ENCODE results near the gene PLEKHG2. TPM values are rescaled to one million over a fixed set of nuclear protein-coding genes. Genes with fewer than 3 reads are reported as not detected.

PLEKHG2 gene
- total RNA-seq, 1 experiment from 2014 or later: 62.3 TPM

- TF ChIP-seq MYBL2 (CRISPR knock-in tag; IDR thresholded peaks at IDR 0.05) (no peak), GRHL2 (CRISPR knock-in tag; IDR thresholded peaks at IDR 0.05; ENCODE audit: insufficient replicate concordance, severe bottlenecking) (no peak), GABPB1 (CRISPR knock-in tag; IDR thresholded peaks at IDR 0.05) (peak; percentile 67), ZNF671 (CRISPR knock-in tag; IDR thresholded peaks at IDR 0.05) (peak; percentile 42), NFATC4 (CRISPR knock-in tag; IDR thresholded peaks at IDR 0.05) (peak; percentile 5), ZNF263 (CRISPR knock-in tag; IDR thresholded peaks at IDR 0.05; ENCODE audit: low read depth) (no peak), ZNF425 (CRISPR knock-in tag; conservative IDR thresholded peaks at IDR 0.05) (peak; percentile 51; the same call in 1 of the 2 replicates), OVOL2 (CRISPR knock-in tag; IDR thresholded peaks at IDR 0.05; ENCODE audit: borderline replicate concordance) (no peak), SMAD4 (CRISPR knock-in tag; IDR thresholded peaks at IDR 0.05) (no peak), EMX1 (CRISPR knock-in tag; IDR thresholded peaks at IDR 0.05) (peak; percentile 76; the same call in 1 of the 2 replicates), RORB (CRISPR knock-in tag; IDR thresholded peaks at IDR 0.05) (no peak), FOXK1 (CRISPR knock-in tag; IDR thresholded peaks at IDR 0.05) (no peak), GTF2I (CRISPR knock-in tag; conservative IDR thresholded peaks at IDR 0.05) (no peak), HMGA2 (CRISPR knock-in tag; IDR thresholded peaks at IDR 0.05) (no peak), FOXP1 (CRISPR knock-in tag; IDR thresholded peaks at IDR 0.05; ENCODE audit: borderline replicate concordance) (0 out of 2 replicates have a peak, but pooled peaks have one; percentile 22), NFYB (CRISPR knock-in tag; conservative IDR thresholded peaks at IDR 0.05; ENCODE audit: low read depth) (0 out of 2 replicates have a peak, but pooled peaks have one; percentile 21), CREM (CRISPR knock-in tag; IDR thresholded peaks at IDR 0.05) (no peak), MAX (CRISPR knock-in tag; IDR thresholded peaks at IDR 0.05) (peak; percentile 70)
- TF ChIP-seq, protein P1, sequence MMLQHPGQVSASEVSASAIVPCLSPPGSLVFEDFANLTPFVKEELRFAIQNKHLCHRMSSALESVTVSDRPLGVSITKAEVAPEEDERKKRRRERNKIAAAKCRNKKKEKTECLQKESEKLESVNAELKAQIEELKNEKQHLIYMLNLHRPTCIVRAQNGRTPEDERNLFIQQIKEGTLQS (CRISPR knock-in tag; conservative IDR thresholded peaks at IDR 0.05): 0 out of 2 replicates have a peak, but pooled peaks have one; percentile 20
Measured at GRCh38 chr19:39430675-39431593, 18.5 kb downstream of the PLEKHG2 start (continued).

GRCh38 chr19:39432677-39433025 is 20.2 kb downstream of the PLEKHG2 start:
- TF ChIP-seq, protein P2, sequence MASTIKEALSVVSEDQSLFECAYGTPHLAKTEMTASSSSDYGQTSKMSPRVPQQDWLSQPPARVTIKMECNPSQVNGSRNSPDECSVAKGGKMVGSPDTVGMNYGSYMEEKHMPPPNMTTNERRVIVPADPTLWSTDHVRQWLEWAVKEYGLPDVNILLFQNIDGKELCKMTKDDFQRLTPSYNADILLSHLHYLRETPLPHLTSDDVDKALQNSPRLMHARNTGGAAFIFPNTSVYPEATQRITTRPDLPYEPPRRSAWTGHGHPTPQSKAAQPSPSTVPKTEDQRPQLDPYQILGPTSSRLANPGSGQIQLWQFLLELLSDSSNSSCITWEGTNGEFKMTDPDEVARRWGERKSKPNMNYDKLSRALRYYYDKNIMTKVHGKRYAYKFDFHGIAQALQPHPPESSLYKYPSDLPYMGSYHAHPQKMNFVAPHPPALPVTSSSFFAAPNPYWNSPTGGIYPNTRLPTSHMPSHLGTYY (CRISPR knock-in tag; IDR thresholded peaks at IDR 0.05): peak; percentile 76; the same call in 1 of the 2 replicates
- 0 out of 2 replicates have a peak, but pooled peaks have one; percentile 17 for TF ChIP-seq ZNF416 (CRISPR knock-in tag; IDR thresholded peaks at IDR 0.05)
- TF ChIP-seq RORB (CRISPR knock-in tag; IDR thresholded peaks at IDR 0.05): no peak
- TF ChIP-seq, protein P3, sequence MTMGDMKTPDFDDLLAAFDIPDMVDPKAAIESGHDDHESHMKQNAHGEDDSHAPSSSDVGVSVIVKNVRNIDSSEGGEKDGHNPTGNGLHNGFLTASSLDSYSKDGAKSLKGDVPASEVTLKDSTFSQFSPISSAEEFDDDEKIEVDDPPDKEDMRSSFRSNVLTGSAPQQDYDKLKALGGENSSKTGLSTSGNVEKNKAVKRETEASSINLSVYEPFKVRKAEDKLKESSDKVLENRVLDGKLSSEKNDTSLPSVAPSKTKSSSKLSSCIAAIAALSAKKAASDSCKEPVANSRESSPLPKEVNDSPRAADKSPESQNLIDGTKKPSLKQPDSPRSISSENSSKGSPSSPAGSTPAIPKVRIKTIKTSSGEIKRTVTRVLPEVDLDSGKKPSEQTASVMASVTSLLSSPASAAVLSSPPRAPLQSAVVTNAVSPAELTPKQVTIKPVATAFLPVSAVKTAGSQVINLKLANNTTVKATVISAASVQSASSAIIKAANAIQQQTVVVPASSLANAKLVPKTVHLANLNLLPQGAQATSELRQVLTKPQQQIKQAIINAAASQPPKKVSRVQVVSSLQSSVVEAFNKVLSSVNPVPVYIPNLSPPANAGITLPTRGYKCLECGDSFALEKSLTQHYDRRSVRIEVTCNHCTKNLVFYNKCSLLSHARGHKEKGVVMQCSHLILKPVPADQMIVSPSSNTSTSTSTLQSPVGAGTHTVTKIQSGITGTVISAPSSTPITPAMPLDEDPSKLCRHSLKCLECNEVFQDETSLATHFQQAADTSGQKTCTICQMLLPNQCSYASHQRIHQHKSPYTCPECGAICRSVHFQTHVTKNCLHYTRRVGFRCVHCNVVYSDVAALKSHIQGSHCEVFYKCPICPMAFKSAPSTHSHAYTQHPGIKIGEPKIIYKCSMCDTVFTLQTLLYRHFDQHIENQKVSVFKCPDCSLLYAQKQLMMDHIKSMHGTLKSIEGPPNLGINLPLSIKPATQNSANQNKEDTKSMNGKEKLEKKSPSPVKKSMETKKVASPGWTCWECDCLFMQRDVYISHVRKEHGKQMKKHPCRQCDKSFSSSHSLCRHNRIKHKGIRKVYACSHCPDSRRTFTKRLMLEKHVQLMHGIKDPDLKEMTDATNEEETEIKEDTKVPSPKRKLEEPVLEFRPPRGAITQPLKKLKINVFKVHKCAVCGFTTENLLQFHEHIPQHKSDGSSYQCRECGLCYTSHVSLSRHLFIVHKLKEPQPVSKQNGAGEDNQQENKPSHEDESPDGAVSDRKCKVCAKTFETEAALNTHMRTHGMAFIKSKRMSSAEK (CRISPR knock-in tag; IDR thresholded peaks at IDR 0.05; ENCODE audit: borderline replicate concordance): peak; percentile 60; the same call in 1 of the 2 replicates
- TF ChIP-seq, protein P4, sequence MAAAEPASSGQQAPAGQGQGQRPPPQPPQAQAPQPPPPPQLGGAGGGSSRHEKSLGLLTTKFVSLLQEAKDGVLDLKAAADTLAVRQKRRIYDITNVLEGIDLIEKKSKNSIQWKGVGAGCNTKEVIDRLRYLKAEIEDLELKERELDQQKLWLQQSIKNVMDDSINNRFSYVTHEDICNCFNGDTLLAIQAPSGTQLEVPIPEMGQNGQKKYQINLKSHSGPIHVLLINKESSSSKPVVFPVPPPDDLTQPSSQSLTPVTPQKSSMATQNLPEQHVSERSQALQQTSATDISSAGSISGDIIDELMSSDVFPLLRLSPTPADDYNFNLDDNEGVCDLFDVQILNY (CRISPR knock-in tag; IDR thresholded peaks at IDR 0.05): no peak
- no peak for TF ChIP-seq GRHL2 (CRISPR knock-in tag; IDR thresholded peaks at IDR 0.05; ENCODE audit: insufficient replicate concordance, severe bottlenecking)
- no peak for TF ChIP-seq ZNF138 (CRISPR knock-in tag; conservative IDR thresholded peaks at IDR 0.05)
- no peak overlapping the region for H3K4me3 Mint-ChIP-seq
- H3K4me1 Mint-ChIP-seq: peaks cover 57% of the 10 kb centered on the region
- H3K9me3 Mint-ChIP-seq: no peaks in the 10 kb centered on the region
- no peak overlapping the region; the same call in 1 of the 2 replicates for H3K27ac Mint-ChIP-seq
- H3K36me3 Mint-ChIP-seq: peaks cover 34% of the 10 kb centered on the region
- H3K27me3 Mint-ChIP-seq (ENCODE audit: low read depth): no peaks in the 10 kb centered on the region
- ChIA-PET CTCF (no interaction called here), POLR2A (interaction anchor here (1.0 to 1.3 kb wide), 2 partner anchors 30 to 31 kb away, joined by 3 read pairs; no protein-coding TSS in a partner anchor)
- DNase-seq (ENCODE audit: low spot score) (no peak), ATAC-seq (no peak)

Data from WTC11 (cell line).